Progenitor cell of endocrine pancreas (in vitro differentiated cells): Measurements from ENCODE around the gene ZNF548. TPM values are rescaled to one million over a fixed set of nuclear protein-coding genes. Genes with fewer than 3 reads are reported as not detected.

Experiments used
- DNase-seq: peaks from one replicate; pipeline ENCODE4 v3.0.0; 2021; ENCODE audit warnings: low spot score; ENCODE audit not compliant: unreplicated experiment
- H3K27ac Mint-ChIP-seq: 2 replicates; pipeline ENCODE4 v1.8.0; 2021; ENCODE audit warnings: mild to moderate bottlenecking, moderate library complexity, mixed read lengths
- H3K27me3 Mint-ChIP-seq: 2 replicates; pipeline ENCODE4 v1.8.0; 2021; ENCODE audit warnings: mixed read lengths
- H3K36me3 Mint-ChIP-seq: 2 replicates; pipeline ENCODE4 v1.8.0; 2022; ENCODE audit warnings: mixed read lengths; ENCODE audit not compliant: insufficient read depth
- H3K4me1 Mint-ChIP-seq: 2 replicates; pipeline ENCODE4 v1.8.0; 2021; ENCODE audit warnings: low read depth, mixed read lengths
- H3K4me3 Mint-ChIP-seq: 2 replicates; pipeline ENCODE4 v1.8.0; 2021; ENCODE audit warnings: low read depth, mild to moderate bottlenecking, moderate library complexity, mixed read lengths
- H3K9me3 Mint-ChIP-seq: 2 replicates; pipeline ENCODE4 v1.8.0; 2021; ENCODE audit warnings: low read depth, mixed read lengths
- CTCF ChIP-seq: fragments of 200-600 bp; sonication (generic); IDR thresholded peaks from one replicate; pipeline ENCODE4 v1.5.0; 2021; ENCODE audit warnings: antibody characterized with exemption, mild to moderate bottlenecking; ENCODE audit not compliant: unreplicated experiment
- total RNA-seq: library from RNA; stranded (reverse); gene quantifications from 2 replicates; pipeline ENCODE4 v1.2.1, GENCODE V29; 2021

Gene ZNF548
- total RNA-seq, 1 donor from 2014 or later: 31.9 TPM

GRCh38 chr19:57398868-57399267, 9.2 kb downstream of the ZNF548 start:
- H3K9me3 Mint-ChIP-seq: peaks cover 70% of the 10 kb centered on the region
- no peaks in the 10 kb centered on the region for H3K27me3 Mint-ChIP-seq
- DNase-seq: no peak
- no peak overlapping the region for H3K27ac Mint-ChIP-seq
- TF ChIP-seq CTCF: no peak
- no peaks in the 10 kb centered on the region for H3K4me1 Mint-ChIP-seq
- H3K4me3 Mint-ChIP-seq: no peak overlapping the region
- H3K36me3 Mint-ChIP-seq: peaks cover 81% of the 10 kb centered on the region

- Mint-ChIP-seq H3K4me3 (no peak overlapping the region), H3K4me1 (peaks cover 1% of the 10 kb centered on the region), H3K9me3 (peaks cover 25% of the 10 kb centered on the region), H3K27ac (no peak overlapping the region), H3K27me3 (no peaks in the 10 kb centered on the region), H3K36me3 (peaks cover 30% of the 10 kb centered on the region)
- DNase-seq: no peak
- TF ChIP-seq CTCF: no peak
Observed at GRCh38 chr19:57403737-57404563, 14.3 kb downstream of the ZNF548 start.

- H3K4me3 Mint-ChIP-seq: no peak overlapping the region
- no peaks in the 10 kb centered on the region for H3K27me3 Mint-ChIP-seq
- peaks cover 6% of the 10 kb centered on the region for H3K9me3 Mint-ChIP-seq
- H3K27ac Mint-ChIP-seq: no peak overlapping the region
- H3K4me1 Mint-ChIP-seq: peaks cover 8% of the 10 kb centered on the region
- H3K36me3 Mint-ChIP-seq: peaks cover 8% of the 10 kb centered on the region
- peak; percentile 62 for DNase-seq
- TF ChIP-seq CTCF: peak; percentile 82
Observed at GRCh38 chr19:57406516-57407123, 17.0 kb downstream of the ZNF548 start.

GRCh38 chr19:57410877-57411671, 21.4 kb downstream of the ZNF548 start, which contains the start of gene ZNF17:
TSS of gene ZNF17 (plus strand) at chr19:57411161. CDS start at chr19:57413616, 2,455 bp downstream.
- no peak for TF ChIP-seq CTCF
- peak within 1 kb of the TSS; percentile 96 for H3K27ac Mint-ChIP-seq
- peak within 1 kb of the TSS; percentile 96 for H3K4me3 Mint-ChIP-seq
- H3K9me3 Mint-ChIP-seq: no peaks in the 10 kb centered on the region
- H3K4me1 Mint-ChIP-seq: peaks cover 12% of the 10 kb centered on the region
- peak; percentile 72 for DNase-seq
- H3K36me3 Mint-ChIP-seq: peaks cover 12% of the 10 kb centered on the region
- no peaks in the 10 kb centered on the region for H3K27me3 Mint-ChIP-seq

GRCh38 chr19:57419439-57419838, 29.8 kb downstream of the ZNF548 start:
- Mint-ChIP-seq H3K27me3 (no peaks in the 10 kb centered on the region), H3K4me1 (no peaks in the 10 kb centered on the region), H3K9me3 (peaks cover 38% of the 10 kb centered on the region), H3K27ac (no peak overlapping the region), H3K36me3 (peaks cover 62% of the 10 kb centered on the region), H3K4me3 (no peak overlapping the region)
- no peak for DNase-seq
- TF ChIP-seq CTCF: no peak
